AG04450 (cell line): ENCODE results near the gene DNAH3. TPM values are rescaled to one million over a fixed set of nuclear protein-coding genes. Genes with fewer than 3 reads are reported as not detected.
"Not testable (repeated sequence)": the region's sequence is repeated elsewhere in the genome, so short reads cannot be mapped to it uniquely, and the experiment has no call there.

ENCODE experiments used
- CTCF ChIA-PET: fragments of 300-600, 350-600 bp; formaldehyde crosslinking; extraction: SDS; loops from one replicate; lab custom pipeline; 2022; ENCODE audit warnings: antibody characterized with exemption, inconsistent platforms; lab: Charles Lee
- POLR2A ChIA-PET: fragments of 350-600 bp; formaldehyde crosslinking; extraction: SDS; loops from one replicate; lab custom pipeline; 2021; ENCODE audit warnings: antibody characterized with exemption, inconsistent platforms; lab: Yijun Ruan, JAX
- DNase-seq: peaks from one replicate; pipeline ENCODE4 v3.0.0-alpha.2; 2011; ENCODE audit warnings: low read depth, low spot score
- H3K27ac ChIP-seq: one replicate; pipeline ENCODE4 v1.5.1; 2012; ENCODE audit warnings: low read depth, low read length, control low read depth
- H3K27me3 ChIP-seq: one replicate; pipeline ENCODE4 v1.6.0; 2012; ENCODE audit warnings: low read length; ENCODE audit not compliant: control insufficient read depth, insufficient read depth
- H3K4me3 ChIP-seq: 2 replicates; pipeline ENCODE4 v1.5.1; 2011; ENCODE audit warnings: mild to moderate bottlenecking, low read depth, low read length, control low read depth
- H3K9me3 ChIP-seq: 2 replicates; pipeline ENCODE4 v1.5.1; 2012; ENCODE audit warnings: low read length; ENCODE audit not compliant: control insufficient read depth, insufficient read depth
- CTCF ChIP-seq: IDR thresholded peaks from 2 replicates; pipeline ENCODE4 v1.5.1; 2011; ENCODE audit warnings: low read depth, low read length, control low read depth, inconsistent platforms
- polyA plus RNA-seq: library from polyadenylated mRNA; depleted of rRNA; stranded (reverse); fragments of >200 nt; gene quantifications from 2 replicates; pipeline ENCODE4 v1.2.3, GENCODE V29; 2011

DNAH3 gene
- polyA plus RNA-seq, 1 experiment = not detected

- POLR2A ChIA-PET = interaction anchor here (0.7 kb wide), 1 partner anchor 62 kb away, joined by 5 read pairs; no protein-coding TSS in a partner anchor
- H3K27me3 ChIP-seq = peaks cover 4% of the 10 kb centered on the region
- TF ChIP-seq CTCF = no peak
- H3K27ac ChIP-seq = no peak overlapping the region
- no peak for DNase-seq
- CTCF ChIA-PET = interaction anchor here (0.5 kb wide), 1 partner anchor 38 kb away, joined by 7 read pairs; no protein-coding TSS in a partner anchor
- no peaks in the 10 kb centered on the region for H3K9me3 ChIP-seq
- H3K4me3 ChIP-seq = no peak overlapping the region
Observed at GRCh38 chr16:20952139-20952920, 198.3 kb downstream of the DNAH3 start.

DNA sequence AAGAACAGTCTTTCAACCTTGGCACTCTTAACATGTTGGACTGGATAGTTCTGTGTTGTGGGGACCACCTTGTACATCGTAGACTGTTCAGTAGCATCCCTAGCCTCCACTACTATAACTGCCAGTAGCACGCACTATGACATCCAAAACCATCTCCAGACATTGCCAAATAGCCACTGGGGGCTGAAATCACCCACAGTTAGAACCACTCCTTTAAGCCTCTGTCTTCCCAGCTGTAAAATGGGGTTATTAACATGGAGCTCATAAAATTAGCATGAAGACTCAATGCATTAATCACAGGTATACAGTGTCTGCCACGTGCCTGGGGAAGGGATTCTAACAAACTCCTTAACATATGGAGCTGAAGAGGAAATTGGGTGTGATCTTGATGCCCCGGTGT is 200.4 kb downstream of the DNAH3 start:
- DNase-seq = no peak
- no peaks in the 10 kb centered on the region for H3K9me3 ChIP-seq
- POLR2A ChIA-PET = no interaction called here
- CTCF ChIA-PET = no interaction called here
- H3K27ac ChIP-seq = no peak overlapping the region
- TF ChIP-seq CTCF = no peak
- peaks cover 4% of the 10 kb centered on the region for H3K27me3 ChIP-seq
- H3K4me3 ChIP-seq = no peak overlapping the region

DNA sequence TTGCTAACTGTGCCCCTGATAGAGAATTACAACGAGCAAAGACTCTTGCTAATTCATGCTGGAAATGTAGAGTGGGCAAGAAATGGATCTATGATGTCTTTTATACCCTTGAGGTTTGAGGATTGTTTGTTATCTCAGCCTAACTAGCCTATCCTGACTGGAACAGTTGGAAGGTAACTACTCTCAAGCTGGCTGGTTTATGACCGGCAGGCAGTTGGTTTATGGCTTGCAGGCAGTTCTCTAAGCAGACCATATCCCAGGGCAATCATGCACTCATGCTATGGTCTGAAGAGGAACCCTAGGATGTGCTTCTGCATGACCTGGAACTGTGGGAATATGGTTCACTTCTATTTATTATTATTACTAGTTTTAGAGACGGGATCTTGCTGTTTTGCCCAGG is 201.0 kb downstream of the DNAH3 start:
- Histone ChIP-seq H3K27me3 (peaks cover 4% of the 10 kb centered on the region), H3K9me3 (no peaks in the 10 kb centered on the region), H3K27ac (no peak overlapping the region), H3K4me3 (no peak overlapping the region)
- POLR2A ChIA-PET = no interaction called here
- CTCF ChIA-PET = no interaction called here
- no peak for TF ChIP-seq CTCF
- DNase-seq = no peak

GRCh38 chr16:20948444-20948843 is 202.2 kb downstream of the DNAH3 start:
- DNase-seq = no peak
- no peaks in the 10 kb centered on the region for H3K9me3 ChIP-seq
- no peak for TF ChIP-seq CTCF
- POLR2A ChIA-PET = no interaction called here
- H3K27ac ChIP-seq = no peak overlapping the region
- CTCF ChIA-PET = no interaction called here
- H3K27me3 ChIP-seq = peaks cover 4% of the 10 kb centered on the region
- no peak overlapping the region for H3K4me3 ChIP-seq

DNA sequence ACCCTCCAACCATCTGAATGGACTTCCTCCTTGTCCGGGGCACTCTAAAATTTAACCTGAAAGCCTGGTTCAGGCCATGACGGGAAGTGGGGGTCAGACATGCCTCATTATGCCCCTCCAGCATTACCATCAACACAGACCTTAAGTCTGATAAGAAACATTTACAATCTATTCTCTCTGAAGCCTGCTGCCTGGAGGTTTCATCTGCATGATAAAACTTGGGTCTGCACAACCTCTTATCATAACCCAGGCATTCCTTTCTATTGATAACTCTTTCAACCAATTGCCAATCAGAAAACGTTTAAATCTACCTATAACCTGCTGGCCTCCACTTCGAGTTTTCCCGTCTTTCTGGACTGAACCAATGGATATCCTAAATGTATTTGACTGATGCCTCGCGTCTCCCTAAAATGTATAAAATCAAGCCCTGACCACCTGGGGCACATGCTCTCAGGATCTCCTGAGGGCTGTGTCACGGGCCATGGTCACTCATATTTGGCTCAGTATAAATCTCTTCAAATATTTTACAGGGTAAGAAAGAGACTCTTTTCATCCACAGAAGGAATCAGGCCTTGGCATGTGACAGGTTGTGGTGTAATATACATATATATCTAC is 204.5 kb downstream of the DNAH3 start:
- CTCF ChIA-PET = no interaction called here
- DNase-seq = no peak
- H3K9me3 ChIP-seq = no peaks in the 10 kb centered on the region
- no peak overlapping the region for H3K4me3 ChIP-seq
- POLR2A ChIA-PET = no interaction called here
- peaks cover 4% of the 10 kb centered on the region for H3K27me3 ChIP-seq
- H3K27ac ChIP-seq = no peak overlapping the region
- TF ChIP-seq CTCF = no peak

DNA sequence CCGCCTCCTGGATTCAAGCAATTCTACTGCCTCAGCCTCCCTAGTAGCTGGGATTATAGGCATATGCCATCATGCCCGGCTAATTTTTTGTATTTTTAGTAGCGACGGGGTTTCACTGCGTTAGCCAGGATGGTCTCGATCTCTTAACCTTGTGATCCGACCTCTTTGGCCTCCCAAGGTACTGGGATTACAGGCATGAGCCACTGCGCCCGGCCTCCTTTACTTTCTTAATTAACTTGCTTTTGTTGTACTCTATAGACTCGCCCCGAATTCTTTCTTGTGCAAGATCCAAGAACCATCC is 205.1 kb downstream of the DNAH3 start:
- DNase-seq, H3K9me3 ChIP-seq, POLR2A ChIA-PET, CTCF ChIA-PET, H3K27me3 ChIP-seq, H3K4me3 ChIP-seq, H3K27ac ChIP-seq: not testable (repeated sequence)
